Left ventricle myocardium inferior (tissue), 1 donor: ENCODE results near the gene ELFN2. TPM values are rescaled to one million over a fixed set of nuclear protein-coding genes. Genes with fewer than 3 reads are reported as not detected.

Experiments
- DNase-seq: peaks from one replicate; pipeline ENCODE4 v3.0.0-alpha.2; 2020
- H3K27ac ChIP-seq: fragments of 200-600 bp; replicated peaks from 2 replicates; pipeline ENCODE4 v1.8.0; 2021
- H3K27me3 ChIP-seq: fragments of 200-600 bp; 2 replicates; pipeline ENCODE4 v1.8.0; 2021; ENCODE audit warnings: low read depth
- H3K36me3 ChIP-seq: fragments of 200-600 bp; 2 replicates; pipeline ENCODE4 v1.8.0; 2021
- H3K4me1 ChIP-seq: fragments of 200-600 bp; 2 replicates; pipeline ENCODE4 v1.8.0; 2021
- H3K4me3 ChIP-seq: fragments of 200-600 bp; 2 replicates; pipeline ENCODE4 v1.8.0; 2021; ENCODE audit warnings: mild to moderate bottlenecking, moderate library complexity
- H3K9me3 ChIP-seq: fragments of 200-600 bp; replicated peaks from 2 replicates; pipeline ENCODE4 v1.8.0; 2021
- intact Hi-C: fragments of 100-400 bp; cut with micrococcal nuclease; formaldehyde crosslinking; loops from one replicate; pipeline ENCODE4 v1.11.0; 2022
- total RNA-seq: library from RNA; stranded (reverse); fragmentation: NEBNext Ultra II Directional; extraction: Animal tissue kit (Norgen Biotek cat#: 25700); gene quantifications from one replicate; pipeline ENCODE4 v1.2.1, GENCODE V29; 2021
- TF ChIP-seq, protein P1 (sequence below): fragments of 200-600 bp; IDR thresholded peaks from 2 replicates; pipeline ENCODE4 v1.8.0; 2021; ENCODE audit warnings: antibody characterized with exemption, mild to moderate bottlenecking, borderline replicate concordance
- donor health status: DM: no; HTN: yes; CAD: no; lungs with severe emphysema.

ELFN2 gene
- total RNA-seq, 1 donor from 2014 or later, result not detected

DNA sequence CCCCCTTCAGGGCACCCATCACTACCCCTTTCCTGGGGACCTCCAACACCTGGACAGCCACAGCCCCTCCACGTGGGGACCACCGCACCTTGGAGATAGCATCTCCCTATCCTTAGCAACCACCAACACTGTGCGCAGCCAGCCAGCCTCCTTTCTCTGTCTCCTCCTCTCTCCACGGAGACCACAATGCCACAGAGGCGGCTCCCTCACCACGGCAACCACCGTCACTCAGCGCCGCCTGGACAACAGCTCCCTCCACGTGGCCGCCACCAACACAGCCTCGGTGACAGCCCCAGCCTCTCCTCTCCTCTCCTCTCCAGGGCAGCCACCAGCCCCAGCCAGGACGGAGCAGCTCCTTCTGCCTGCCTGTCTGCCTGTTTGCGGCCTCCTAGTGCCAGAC, 10.5 kb downstream of the ELFN2 start:
- DNase-seq, result no peak
- intact Hi-C loops, result no loop called here
- Histone ChIP-seq H3K36me3 (no peaks in the 10 kb centered on the region), H3K4me1 (peaks cover 14% of the 10 kb centered on the region), H3K4me3 (no peak overlapping the region), H3K9me3 (no peaks in the 10 kb centered on the region), H3K27ac (no peak overlapping the region), H3K27me3 (peaks cover 98% of the 10 kb centered on the region)
- TF ChIP-seq, protein P1, sequence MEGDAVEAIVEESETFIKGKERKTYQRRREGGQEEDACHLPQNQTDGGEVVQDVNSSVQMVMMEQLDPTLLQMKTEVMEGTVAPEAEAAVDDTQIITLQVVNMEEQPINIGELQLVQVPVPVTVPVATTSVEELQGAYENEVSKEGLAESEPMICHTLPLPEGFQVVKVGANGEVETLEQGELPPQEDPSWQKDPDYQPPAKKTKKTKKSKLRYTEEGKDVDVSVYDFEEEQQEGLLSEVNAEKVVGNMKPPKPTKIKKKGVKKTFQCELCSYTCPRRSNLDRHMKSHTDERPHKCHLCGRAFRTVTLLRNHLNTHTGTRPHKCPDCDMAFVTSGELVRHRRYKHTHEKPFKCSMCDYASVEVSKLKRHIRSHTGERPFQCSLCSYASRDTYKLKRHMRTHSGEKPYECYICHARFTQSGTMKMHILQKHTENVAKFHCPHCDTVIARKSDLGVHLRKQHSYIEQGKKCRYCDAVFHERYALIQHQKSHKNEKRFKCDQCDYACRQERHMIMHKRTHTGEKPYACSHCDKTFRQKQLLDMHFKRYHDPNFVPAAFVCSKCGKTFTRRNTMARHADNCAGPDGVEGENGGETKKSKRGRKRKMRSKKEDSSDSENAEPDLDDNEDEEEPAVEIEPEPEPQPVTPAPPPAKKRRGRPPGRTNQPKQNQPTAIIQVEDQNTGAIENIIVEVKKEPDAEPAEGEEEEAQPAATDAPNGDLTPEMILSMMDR, result no peak

DNA sequence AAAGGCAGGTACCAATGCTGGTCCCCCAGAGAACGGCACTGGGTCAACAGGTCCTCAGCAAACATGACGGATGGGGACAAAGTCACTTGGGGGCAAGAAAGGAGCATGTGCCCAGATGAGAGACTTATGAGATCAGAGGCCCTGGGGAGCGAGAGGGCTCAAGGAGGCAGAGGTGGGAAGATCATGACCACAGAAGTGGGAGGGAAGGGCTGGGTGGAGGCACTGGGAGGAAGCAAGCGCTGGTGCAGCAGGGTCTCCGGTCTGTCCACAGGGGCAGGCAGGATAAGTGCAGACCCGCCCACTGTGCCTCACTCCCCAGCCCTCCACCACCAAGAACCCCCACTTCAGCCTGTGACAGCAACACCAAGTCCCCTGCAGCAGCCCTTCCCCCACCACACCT, 10.9 kb downstream of the ELFN2 start:
- TF ChIP-seq, protein P1, result no peak
- no peaks in the 10 kb centered on the region for H3K9me3 ChIP-seq
- intact Hi-C loops, result no loop called here
- peaks cover 98% of the 10 kb centered on the region for H3K27me3 ChIP-seq
- H3K4me1 ChIP-seq, result peaks cover 14% of the 10 kb centered on the region
- H3K27ac ChIP-seq, result no peak overlapping the region
- no peaks in the 10 kb centered on the region for H3K36me3 ChIP-seq
- no peak for DNase-seq
- no peak overlapping the region for H3K4me3 ChIP-seq

DNA sequence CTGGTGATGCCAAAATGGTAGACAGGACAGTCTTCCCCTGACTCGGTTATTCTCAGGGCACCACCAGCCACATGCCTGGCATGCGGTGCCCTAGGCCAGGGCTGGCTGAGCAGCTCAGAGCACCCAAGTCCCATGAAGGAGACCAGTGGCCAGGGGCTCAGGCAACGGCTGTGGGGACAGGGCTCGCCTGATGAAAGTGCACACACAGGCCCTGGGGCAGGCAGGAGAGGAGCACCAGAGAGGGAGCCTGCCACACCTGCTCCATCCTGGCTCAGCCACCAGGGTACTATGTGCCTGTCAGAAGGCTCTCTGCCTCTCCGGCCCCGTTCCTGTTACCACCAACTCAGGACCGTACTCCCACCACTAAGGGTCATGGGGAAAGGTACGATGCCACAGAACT, 12.1 kb downstream of the ELFN2 start:
- DNase-seq, result no peak
- intact Hi-C loops, result no loop called here
- Histone ChIP-seq H3K9me3 (no peaks in the 10 kb centered on the region), H3K27me3 (peaks cover 98% of the 10 kb centered on the region), H3K36me3 (no peaks in the 10 kb centered on the region), H3K27ac (no peak overlapping the region), H3K4me3 (no peak overlapping the region), H3K4me1 (peaks cover 8% of the 10 kb centered on the region)
- TF ChIP-seq, protein P1, result no peak

DNA sequence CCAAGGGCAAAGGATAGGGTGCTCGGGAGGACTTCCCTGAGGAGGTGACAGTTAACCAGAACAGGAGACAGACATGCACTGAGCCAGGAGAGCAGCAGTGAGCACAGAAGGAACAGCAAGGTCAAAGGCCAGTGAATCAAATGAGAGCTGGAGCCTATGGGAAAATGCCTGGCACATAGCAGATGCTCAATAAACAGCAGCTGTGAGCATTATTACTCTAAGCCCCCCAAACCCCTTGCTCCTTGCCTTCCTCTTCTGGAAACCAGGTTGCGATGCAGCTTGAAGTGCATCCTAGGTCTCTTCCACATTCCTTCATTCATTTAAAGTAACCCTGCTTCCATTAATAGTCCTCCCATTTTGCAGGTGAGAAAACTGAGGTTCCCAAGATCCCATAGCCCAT, 13.0 kb downstream of the ELFN2 start:
- intact Hi-C loops, result no loop called here
- no peak for DNase-seq
- H3K27me3 ChIP-seq, result peaks cover 98% of the 10 kb centered on the region
- H3K36me3 ChIP-seq, result no peaks in the 10 kb centered on the region
- H3K27ac ChIP-seq, result no peak overlapping the region
- H3K4me3 ChIP-seq, result no peak overlapping the region
- TF ChIP-seq, protein P1, result no peak
- H3K9me3 ChIP-seq, result no peaks in the 10 kb centered on the region
- H3K4me1 ChIP-seq, result no peaks in the 10 kb centered on the region

DNA sequence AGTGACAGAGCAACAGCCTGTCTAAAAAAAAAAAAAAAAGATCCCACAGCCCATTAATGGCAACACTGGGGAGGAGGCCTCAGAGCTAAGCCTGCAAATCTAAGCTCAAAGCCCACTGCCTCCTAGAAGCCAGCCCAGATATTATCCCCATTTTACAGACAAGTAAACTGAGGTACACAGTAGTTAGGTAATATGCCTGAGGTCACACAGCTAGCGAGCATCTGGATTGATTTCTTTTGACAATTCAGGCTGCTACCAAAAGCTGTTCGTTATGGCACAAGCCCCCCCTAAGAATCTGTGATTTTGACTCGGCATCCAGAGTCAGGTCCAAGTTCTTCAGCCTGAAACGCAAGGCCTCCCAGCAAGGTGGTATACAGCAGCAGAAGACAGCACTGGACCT, 13.7 kb downstream of the ELFN2 start:
- Histone ChIP-seq H3K36me3 (no peaks in the 10 kb centered on the region), H3K27me3 (peaks cover 98% of the 10 kb centered on the region), H3K9me3 (no peaks in the 10 kb centered on the region), H3K4me3 (no peak overlapping the region), H3K27ac (no peak overlapping the region), H3K4me1 (no peaks in the 10 kb centered on the region)
- intact Hi-C loops, result no loop called here
- no peak for DNase-seq
- TF ChIP-seq, protein P1, result no peak
